ENCODE data around the gene CD109.
"Not testable (repeated sequence)": the region's sequence is repeated elsewhere in the genome, so short reads cannot be mapped to it uniquely, and the experiment has no call there.

CD109 gene

DNA sequence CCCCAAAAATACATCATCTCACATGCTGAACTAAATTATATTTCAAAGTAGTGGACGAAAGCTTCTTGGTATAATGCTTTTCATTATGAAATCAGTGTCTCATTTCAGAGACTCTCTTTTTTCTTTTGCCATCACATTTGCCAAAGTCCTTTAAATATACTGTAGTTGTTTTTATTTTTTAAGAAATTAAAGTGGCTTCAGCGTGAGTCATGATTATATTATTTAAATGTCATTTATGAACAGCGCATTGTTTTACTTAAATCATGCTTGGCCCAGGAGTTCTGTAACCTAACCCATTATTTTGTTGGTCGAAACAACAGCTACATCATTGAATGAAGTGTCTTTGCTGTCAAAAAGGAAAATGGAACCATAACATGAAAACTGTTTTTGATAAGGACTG, 100.9 kb downstream of the CD109 start:
- no peak for DNase-seq

DNA sequence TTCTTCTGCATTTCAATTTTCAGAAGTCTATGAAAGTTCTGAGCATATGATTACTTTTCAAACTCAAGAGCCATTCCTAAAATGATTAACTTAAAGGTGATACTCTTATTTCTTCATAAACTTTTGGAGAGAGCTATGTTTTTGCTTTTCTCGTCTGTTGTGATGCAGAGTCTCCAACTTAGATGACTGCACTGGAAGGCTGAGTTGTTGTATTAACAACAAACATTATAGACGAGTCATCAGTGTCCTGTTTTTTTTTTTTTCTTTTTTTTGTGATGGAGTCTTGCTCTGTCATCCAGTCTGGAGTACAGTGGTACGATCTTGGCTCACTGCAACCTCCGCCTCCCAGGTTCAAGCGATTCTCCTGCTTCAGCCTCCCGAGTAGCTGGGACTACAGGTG, 101.9 kb downstream of the CD109 start:
- DNase-seq, result no peak

DNA sequence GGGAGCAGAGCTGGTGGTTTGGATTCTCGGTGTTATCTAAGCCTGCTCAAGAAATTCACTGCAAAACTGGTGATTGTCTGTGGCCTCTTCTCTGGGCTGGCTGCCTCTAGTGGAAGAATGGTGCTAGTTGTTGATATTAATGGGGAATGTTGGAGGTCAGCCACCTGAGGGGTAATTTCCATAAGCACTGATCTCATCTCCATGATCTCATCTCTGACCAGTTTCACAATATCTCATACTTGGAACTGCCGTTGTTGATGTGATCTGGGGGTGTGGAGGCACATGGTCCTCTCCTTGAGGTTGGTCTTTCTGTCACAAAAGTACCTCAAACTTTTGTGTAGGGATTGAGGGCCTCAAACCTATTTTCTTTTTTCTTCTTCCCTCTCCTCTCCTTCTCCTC, 102.6 kb downstream of the CD109 start:
- no peak for DNase-seq

DNA sequence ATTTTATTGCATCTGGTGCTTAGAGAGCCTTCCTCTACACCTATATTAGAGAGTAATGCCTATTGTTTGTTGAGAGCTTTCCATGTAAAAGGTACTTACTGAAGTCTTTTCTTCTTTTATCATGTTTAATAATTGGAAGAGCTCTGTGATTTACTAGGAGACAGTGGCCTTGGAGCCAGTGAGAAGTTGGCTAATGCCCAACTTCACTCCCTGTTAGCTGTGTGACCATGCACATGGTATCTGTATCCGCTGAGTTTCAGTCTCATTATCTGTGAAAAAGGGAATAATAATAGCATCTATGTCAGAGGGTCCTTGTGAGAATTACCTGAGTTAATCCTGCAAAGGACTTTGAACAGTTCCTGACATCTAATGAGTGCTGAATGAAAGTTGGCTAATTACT, 105.0 kb downstream of the CD109 start:
- DNase-seq, result no peak

DNA sequence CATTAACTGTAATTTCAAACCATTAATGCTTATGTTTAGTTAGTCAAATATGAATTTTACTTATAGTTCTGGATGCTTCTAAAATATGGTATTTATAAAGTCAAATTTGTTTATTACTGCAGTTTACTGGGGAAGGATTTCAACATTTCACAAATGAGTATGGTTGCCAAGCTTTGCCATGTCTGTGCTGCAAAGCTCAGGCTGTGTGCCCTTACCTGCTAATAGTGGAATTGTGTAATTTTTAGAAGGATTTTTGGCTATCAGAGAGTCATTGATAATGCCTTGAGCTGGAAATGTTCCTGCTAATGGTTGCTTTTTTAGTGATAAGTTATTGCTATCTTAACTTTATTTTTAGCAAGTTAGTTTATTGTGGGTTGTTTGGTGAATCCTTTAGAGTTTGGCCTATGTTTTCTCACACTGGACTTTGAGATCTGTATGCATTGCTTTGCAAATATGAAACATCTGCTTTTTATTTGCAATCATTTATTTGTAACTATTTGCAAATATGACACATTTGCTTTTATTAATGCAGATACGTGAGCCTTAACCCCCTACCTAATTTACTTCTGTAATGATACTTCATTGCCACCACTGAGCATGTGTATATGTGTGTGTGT, 105.8 kb downstream of the CD109 start:
- no peak for DNase-seq

DNA sequence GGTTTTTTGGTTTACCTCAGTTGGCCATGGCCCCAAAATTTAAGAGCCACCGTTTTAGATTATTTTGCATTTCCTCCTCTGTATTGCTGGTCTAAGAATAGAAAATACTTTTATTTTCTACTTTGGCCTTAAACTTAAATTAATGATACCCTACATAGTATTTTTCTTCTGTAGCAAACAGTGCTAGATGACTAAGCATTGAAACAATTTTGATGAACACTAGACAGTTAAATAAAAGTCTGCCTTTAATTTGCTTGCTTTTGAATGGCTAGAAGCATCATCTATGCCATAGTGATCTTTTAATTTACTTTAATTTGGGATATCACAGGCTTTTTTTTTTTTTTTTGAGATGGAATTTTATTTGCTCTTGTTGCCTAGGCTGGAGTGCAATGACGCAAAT, 106.4 kb downstream of the CD109 start:
- DNase-seq, result no peak

DNA sequence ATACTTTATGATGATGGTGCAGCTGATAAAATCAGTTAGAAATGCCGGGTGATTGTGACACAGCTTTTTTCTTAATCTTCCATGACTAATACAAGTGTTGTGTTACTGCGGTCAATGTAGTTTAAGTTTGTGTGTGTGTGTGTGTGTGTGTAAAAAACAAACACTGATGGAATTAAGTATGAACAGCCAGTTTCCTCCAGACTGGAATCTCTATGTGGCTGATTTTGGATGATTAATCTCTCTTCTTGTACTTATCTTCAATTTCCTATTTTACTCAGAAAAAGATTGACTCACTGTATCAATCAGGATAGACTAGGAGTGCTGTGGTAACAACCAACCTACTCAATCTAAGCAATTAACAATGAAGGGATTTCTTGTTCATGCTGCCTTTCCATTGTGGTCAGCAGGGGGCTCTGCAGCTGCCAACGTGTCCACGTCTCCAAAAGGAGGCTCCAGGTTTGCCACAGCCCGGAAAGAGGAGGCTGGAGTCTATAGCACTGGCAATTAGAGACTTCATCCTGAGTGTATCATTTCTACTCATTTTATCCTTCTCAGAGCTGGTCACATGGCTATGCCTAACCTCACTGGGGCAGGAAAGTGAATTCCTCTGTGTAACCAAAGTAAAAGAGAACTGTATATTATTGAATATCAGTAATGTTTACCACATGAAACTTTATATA, 107.7 kb downstream of the CD109 start:
- DNase-seq, result no peak

DNA sequence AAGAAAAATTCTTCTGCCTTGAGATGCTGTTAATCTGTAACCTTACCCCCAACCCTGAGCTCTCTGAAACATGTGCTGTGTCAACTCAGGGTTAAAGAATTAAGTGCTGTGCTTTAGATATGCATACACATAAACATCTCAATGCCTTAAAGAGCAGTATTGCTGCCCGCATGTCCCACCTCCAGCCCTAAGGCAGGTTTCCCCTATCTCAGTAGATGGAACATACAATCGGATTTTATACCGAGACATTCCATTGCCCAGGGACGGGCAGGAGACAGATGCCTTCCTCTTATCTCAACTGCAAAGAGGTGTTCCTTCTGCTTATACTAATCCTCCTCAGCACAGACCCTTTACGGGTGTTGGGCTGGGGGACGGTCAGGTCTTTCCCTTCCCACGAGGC, 109.2 kb downstream of the CD109 start:
- DNase-seq, result not testable (repeated sequence)

DNA sequence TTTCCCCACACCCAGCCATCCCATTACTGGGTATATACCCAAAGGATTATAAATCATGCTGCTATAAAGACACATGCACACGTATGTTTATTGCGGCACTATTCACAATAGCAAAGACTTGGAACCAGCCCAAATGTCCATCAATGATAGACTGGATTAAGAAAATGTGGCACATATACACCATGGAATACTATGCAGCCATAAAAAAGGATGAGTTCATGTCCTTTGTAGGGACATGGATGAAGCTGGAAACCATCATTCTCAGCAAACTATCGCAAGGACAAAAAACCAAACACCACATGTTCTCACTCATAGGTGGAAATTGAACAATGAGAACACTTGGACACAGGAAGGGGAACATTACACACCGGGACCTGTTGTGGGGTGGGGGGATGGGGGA, 110.0 kb downstream of the CD109 start:
- not testable (repeated sequence) for DNase-seq

DNA sequence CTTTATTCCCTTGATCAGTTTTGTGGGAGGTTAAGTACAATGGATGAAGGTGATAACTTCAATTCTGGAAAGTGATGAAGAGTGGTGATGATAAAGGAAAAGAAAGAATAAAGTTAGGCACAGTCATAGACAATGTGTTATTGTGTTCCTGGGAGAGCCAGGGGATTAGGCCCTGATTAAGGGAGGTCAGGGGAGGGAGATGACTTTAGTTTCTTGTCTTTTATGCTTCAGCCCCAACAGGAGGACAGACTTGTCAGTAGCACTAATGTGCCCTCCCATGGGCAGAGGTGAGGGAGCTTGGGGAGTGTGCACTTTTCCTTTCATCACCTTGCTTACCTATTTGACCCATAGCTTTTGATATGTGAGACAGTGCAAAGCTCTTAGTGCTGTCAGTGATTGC, 115.7 kb downstream of the CD109 start:
- no peak for DNase-seq

DNA sequence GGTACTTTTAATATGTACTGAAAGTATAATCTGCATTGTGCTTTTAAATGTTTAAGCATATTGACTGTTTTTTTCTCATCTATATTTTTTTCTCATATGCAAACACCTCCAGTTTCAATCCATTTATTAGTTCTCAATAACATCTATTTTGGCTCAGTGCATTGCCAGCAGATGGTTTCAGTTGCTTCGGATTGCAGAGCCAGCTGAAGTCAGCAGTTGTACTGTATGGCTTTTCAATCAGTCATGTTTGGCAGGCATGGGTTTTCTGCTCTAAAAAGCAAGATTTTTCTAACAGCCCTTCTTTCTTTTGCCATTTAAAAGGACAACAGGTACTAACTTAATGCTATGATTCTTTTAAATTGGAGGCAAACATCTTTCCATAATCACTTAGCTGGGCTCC, 121.2 kb downstream of the CD109 start:
- no peak for DNase-seq

DNA sequence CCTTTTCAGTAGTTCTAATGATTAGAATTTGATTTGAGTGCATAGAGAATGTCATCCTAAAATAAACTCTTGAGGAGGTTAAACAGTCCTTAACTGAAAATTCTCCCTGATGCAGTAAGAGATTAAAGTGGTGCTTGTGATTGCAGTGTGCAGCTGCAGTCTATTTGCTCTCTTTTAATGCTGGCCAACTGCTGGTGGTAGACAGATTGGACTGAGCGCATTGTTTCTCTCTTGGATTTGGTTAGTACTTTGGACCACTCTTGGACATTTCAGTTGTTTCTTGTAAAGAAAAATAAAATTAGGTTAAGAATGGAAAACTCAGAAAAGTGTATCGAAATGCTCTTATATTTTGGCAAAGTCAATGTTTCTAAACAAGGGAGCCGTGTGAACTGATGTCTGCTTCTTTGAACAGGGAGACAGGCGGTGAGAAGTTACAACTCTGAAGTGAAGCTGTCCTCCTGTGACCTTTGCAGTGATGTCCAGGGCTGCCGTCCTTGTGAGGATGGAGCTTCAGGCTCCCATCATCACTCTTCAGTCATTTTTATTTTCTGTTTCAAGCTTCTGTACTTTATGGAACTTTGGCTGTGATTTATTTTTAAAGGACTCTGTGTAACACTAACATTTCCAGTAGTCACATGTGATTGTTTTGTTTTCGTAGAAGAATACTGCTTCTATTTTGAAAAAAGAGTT, 127.2 kb downstream of the CD109 start:
- no peak for DNase-seq

DNA sequence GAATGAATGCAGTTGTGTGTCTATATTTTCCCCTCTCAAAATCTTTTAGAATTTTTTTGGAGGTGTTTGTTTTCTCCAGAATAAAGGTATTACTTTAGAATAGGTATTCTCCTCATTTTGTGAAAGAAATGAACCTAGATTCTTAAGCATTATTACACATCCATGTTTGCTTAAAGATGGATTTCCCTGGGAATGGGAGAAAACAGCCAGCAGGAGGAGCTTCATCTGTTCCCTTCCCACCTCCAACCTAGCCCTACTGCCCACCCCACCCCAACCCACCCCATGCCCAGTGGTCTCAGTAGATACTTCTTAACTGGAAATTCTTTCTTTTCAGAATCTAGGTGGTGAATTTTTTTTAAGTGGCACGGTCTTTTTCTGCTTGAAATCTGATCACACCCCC, 127.8 kb downstream of the CD109 start:
- no peak for DNase-seq

DNA sequence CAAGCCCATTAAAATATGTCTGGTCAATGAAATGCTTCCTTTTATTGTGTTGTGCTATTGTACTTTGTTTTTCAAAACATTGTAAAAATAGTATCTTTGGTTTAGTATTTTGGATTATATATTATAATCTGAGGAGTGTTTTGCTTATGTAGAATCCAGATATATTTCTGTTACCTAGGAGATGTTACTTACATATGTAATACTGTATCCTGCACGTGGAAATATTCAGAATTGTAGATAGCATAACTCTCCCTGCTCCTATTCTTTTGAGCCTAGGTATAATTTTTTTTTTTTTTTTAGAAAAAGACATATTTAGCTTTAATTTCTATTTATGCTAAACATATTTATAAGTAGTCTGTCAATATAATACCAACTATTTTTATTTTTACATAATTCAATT, 130.6 kb downstream of the CD109 start:
- DNase-seq, result no peak

DNA sequence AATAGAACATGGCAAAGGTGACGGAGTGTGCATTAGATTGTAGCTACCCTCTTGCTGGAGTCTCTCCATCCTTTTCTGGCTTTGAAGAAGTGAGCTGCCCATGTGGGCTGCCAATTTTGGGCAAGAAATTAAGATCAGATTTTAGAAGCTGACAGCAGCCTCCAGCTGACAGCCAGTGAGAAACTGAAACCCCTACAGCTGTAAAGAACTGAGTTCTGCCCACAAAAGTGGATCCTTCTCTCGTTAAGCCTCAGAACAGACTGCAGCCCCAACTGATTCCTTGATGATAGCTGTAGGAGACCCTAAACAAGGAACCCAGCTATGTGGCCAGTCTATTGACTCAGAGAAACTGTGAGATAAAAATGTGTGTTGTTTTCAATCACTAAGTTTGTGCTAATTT, 134.1 kb downstream of the CD109 start:
- DNase-seq, result no peak

DNA sequence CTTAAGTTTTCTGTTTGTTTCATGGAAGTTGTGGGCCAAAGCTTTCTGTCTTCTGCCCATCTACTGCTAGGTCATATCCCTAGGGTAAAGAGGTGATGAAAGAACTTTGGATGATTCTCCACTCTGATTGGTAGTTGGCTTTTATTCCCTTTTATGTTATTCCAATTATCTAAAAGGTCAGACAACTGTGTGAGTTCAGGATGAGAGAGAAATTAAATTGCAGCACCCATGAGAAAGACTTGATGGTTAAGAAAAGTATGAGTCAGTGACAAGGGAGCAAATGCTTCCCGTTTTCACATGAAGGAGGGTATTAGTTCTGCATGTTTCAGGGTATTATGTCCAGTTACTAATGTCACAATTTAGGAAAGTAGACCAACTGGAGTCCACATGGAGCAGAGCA, 136.3 kb downstream of the CD109 start:
- no peak for DNase-seq

DNA sequence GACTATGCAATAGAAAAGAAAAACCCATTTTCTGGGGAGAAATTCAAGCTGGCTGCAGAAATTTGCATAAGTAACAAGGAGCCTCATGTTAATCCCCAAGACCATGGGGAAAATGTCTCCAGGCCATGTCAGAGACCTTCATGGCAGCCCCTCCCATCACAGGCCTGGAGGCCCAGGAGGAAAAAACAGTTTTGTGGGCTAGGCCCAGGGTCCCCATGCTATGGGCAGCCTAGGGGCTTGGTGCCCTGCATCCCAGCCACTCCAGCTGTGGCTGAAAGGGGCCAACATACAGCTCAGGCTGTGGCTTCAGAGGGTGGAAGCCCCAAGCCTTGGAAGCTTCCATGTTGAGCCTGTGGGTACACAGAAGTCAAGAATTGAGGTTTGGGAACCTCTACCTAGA, 148.7 kb downstream of the CD109 start:
- DNase-seq, result not testable (repeated sequence)

DNA sequence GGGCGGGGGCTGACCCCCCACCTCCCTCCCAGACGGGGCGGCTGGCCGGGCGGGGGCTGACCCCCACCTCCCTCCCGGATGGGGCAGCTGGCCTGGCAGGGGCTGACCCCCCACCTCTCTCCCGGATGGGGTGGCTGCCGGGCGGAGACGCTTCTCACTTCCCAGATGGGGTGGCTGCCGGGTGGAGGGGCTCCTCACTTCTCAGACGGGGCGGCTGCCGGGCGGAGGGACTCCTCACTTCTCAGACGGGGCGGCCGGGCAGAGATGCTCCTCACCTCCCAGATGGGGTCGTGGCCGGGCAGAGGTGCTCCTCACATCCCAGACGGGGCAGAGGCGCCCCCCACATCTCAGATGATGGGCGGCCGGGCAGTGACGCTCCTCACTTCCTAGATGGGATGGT, 155.0 kb downstream of the CD109 start:
- DNase-seq, result not testable (repeated sequence)

DNA sequence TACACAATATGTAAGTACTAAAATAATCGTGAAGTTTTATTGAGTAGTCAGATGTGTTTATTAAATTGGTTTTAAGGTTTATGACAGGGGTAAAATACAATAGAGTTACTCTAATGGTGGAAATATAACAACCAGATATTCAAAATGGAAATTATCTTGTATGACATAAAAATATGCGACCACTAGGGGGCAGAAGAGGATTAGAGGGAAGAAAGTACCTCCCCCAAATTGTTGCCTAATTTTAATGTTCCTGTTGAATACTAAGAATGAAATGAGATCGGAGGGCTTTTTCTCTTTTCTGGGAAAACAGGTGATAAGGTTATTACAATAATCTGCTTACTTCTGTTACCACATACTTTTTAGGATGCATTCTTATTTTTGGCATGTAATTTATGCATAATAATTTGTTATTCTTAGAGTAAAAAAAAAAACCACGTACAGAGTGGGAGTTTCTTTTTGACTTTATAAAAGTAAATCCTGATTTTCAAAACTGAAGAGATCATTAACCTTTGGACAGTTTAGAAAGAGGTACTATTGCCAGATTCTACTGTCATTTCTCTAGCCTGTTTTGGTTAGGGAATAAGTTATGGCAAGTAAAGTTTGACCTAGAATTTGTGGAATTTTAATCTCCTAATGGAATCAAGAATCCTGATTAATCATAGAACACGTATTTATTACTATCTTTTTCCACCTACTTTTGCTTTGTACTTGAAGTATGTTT, 159.2 kb downstream of the CD109 start:
- DNase-seq, result no peak

DNA sequence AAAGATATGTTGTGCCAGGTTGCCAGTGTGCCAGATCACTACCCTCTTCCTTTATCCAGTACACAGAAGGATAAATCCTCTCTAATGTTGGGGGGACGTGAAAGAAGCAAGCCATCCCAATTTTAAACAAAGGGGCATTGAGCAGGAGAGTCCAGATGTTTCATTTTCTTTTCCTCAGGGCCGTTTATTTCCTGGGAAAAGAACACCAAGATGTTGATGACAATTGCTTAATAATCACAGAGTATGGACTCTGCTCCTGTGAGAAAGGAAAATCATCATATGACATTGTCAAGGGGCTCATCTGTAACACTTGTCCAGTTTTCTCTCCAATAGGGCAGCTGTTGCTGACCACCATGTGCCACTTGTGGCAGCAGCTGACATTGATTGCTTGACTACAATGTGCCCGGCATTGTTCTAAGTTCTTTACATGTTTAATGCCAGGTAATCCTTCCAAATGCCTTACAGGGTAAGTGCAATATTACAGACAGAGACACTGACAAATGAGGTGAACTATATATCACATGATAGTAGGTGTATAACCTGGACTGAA, 161.4 kb downstream of the CD109 start:
- no peak for DNase-seq

DNA sequence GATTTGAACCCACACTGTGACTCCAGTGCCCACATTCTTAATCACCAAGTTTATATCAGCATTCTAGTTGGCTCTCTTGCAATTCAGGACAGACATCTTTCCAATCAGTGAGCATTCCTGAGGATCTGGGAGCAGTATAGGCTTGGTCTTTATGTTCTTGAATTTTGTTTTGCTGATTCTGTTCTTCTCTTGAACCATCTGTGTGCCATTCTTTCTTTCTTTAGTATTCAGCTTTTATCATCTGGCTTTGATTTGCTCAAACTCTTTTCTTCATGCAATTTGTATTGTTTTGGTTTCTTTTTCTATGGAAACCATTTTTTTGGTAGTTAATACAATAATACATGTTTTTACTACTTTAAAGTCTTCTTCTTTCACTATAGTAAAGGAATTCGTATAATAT, 162.4 kb downstream of the CD109 start:
- no peak for DNase-seq

DNA sequence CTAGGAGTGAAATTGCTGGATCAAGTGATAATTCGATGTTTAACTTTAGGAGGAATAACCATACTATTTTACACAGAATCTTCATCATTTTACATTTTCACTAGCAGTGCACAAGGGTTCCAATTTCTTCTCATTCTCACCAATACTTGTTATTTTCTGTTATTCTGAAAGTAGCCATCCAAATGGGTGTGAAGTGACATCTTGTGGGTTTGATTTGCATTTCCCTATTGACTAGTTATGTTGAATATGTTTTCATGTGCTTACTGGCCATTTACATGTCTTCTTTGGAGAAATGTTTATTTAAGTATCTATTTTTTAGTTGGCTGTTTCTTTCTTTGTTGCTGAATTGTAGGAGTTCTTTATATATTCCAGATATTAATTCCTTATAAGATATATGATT, 164.3 kb downstream of the CD109 start:
- no peak for DNase-seq

DNA sequence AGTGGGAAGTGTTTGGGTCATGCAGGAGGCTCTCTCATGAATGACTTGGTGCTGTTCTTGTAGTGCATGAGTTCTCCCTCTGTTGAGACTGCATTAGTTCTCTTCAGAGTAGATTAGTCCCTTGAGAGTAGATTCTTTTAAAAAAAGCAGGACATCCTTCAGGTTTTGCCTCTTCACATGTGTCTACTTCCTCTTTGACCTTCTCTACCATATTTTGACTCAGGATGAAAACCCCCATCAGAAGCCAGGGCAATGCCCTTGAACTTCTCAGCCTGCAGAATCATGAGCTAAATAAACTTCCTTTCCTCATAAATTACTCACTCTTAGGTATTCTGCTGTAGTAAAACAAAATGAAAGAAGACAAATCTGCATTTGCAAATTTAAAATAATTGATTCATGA, 170.3 kb downstream of the CD109 start:
- no peak for DNase-seq

DNA sequence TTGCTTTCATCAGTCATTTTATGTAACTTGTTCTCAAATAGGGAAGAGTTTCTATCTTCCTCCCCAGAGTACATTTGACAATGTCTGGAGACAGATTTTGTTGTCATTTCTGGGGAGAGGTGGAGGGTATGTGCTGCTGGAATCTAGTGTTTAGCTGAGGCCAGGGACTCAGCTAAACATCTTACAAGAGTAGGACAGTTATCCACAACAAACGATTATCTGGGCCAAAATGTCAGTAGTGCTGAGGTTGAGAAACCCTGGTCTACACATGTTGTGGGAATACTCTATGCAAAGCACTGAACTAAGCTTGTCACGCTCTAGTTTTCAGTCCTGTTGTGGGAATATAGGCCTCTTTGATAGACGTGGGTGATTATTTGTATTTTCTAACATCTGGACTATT, 171.4 kb downstream of the CD109 start:
- no peak for DNase-seq

Data from NK-92 treated with Interleukin-12 subunit alpha and Interleukin-12 subunit beta, amount 100 ng/mL, for 24 hours (cell line).